Activated naive CD4-positive, alpha-beta T cell treated with anti-CD3 and anti-CD28 coated beads, Interleukin-2, amount 50 U/mL, for 72 hours (primary cell): Measurements from ENCODE around the gene TNFRSF17. TPM values are rescaled to one million over a fixed set of nuclear protein-coding genes. Genes with fewer than 3 reads are reported as not detected.
"Not testable (repeated sequence)": the region's sequence is repeated elsewhere in the genome, so short reads cannot be mapped to it uniquely, and the experiment has no call there.

Source experiments
- ATAC-seq, 2 donors: fragments of 150-1000 bp; cut with Tn5 transposase; 2 replicates each; pipeline ENCODE4 v1.10.0; 2021; ENCODE audit warnings: mild to moderate bottlenecking in 2 of 2, moderate library complexity in 2 of 2
- DNase-seq, 2 donors: peaks; one replicate each; pipeline ENCODE4 v3.0.0; 2021 to 2022; ENCODE audit warnings: low spot score in 2 of 2
- H3K27ac Mint-ChIP-seq, 2 donors: one replicate each; pipeline ENCODE4 v1.8.0; 2022; ENCODE audit warnings: mild to moderate bottlenecking in 2 of 2, mixed read lengths in 2 of 2
- H3K36me3 Mint-ChIP-seq, 2 donors: one replicate each; pipeline ENCODE4 v1.8.0; 2022; ENCODE audit warnings: mixed read lengths in 2 of 2
- H3K9me3 Mint-ChIP-seq, 2 donors: one replicate each; pipeline ENCODE4 v1.8.0; 2022; ENCODE audit warnings: mixed read lengths in 2 of 2
- total RNA-seq, 2 donors: library from RNA; stranded (reverse); gene quantifications; one replicate each; pipeline ENCODE4 v1.2.3, GENCODE V29; 2022

Gene TNFRSF17
- total RNA-seq, 2 donors from 2014 or later = not detected

DNA sequence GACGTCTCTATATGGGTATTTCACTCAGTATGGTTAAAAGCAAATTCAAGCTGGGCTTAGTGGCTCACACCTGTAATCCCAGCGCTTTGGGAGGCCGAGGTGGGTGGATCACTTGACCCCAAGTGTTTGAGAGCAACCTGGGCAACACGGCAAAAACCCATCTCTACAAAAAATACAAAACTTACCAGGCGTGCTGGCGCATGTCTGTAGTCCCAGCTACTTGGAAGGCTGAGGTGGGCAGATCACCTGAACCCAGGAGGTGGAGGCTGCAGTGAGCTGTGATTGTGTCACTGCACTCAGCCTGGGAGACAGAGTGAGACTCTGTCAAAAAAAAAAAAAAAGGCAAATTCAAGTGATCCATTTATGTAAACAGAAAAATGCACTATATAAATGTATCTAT lies 1.3 kb upstream of the TNFRSF17 start:
- ATAC-seq (no peak), DNase-seq (no peak)
- Mint-ChIP-seq H3K36me3 (no peaks in the 10 kb centered on the region), H3K9me3 (no peaks in the 10 kb centered on the region), H3K27ac (no peak overlapping the region)

GRCh38 chr16:11966173-11966572 lies 1.2 kb downstream of the TNFRSF17 start:
- no peak for ATAC-seq

GRCh38 chr16:11967195-11967911 lies 2.3 kb downstream of the TNFRSF17 start:
- DNase-seq = no peak
- Mint-ChIP-seq H3K27ac (peak overlapping the region in 1 of 2 donors; percentile 40), H3K36me3 (no peaks in the 10 kb centered on the region), H3K9me3 (no peaks in the 10 kb centered on the region)
- no peak for ATAC-seq

More at GRCh38 chr16:11966173-11966572, 1.2 kb downstream of the TNFRSF17 start:
- no peak for DNase-seq
- H3K9me3 Mint-ChIP-seq = no peaks in the 10 kb centered on the region
- H3K27ac Mint-ChIP-seq = no peak overlapping the region
- no peaks in the 10 kb centered on the region for H3K36me3 Mint-ChIP-seq

GRCh38 chr16:11968577-11968976 lies 3.6 kb downstream of the TNFRSF17 start:
- H3K36me3 Mint-ChIP-seq = no peaks in the 10 kb centered on the region
- ATAC-seq (no peak), DNase-seq (no peak)
- H3K27ac Mint-ChIP-seq = no peak overlapping the region
- H3K9me3 Mint-ChIP-seq = no peaks in the 10 kb centered on the region

DNA sequence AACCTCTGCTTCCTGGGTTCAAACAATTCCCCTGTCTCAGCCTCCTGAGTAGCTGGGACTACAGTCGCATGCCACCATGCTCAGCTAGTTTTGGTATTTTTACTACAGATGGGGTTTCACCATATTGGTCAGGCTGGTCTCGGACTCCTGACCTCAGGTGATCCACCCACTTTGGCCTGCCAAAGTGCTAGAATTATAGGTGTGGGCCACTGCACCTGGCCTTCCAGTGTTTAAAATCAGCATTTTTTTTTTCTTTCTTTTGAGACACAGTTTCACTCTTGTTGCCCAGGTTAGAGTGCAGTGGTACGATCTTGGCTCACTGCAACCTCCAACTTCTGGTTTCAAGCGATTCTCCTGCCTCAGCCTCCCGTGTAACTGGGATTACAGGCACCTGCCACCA lies 5.3 kb downstream of the TNFRSF17 start:
- not testable (repeated sequence) for H3K9me3 Mint-ChIP-seq, ATAC-seq, H3K27ac Mint-ChIP-seq, H3K36me3 Mint-ChIP-seq, DNase-seq

GRCh38 chr16:11972128-11972527 lies 7.1 kb downstream of the TNFRSF17 start:
- DNase-seq = no peak
- Mint-ChIP-seq H3K27ac (peak overlapping the region in 1 of 2 donors; percentile 49), H3K9me3 (no peaks in the 10 kb centered on the region), H3K36me3 (peaks cover 5 to 7% of the 10 kb centered on the region in 2 donors)
- ATAC-seq = no peak

DNA sequence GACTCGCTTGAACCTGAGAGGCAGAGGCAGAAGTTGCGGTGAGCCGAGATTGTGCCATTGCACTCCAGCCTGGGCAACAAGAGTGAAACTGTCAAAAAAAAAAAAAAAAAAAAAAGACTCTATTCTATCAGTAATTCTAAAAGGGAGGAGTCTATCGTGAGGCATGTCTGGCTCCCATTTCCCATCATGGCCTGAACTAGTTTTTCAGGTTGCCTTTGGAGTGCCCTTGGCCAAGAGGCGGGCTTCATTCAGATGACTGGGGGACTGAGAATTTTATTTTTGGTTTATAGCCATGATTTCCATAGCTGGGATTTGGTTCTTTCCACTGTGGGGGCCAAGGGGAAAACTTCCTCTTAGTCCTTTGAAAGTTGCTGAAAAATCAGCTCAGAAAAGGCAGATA lies 8.1 kb downstream of the TNFRSF17 start:
- no peaks in the 10 kb centered on the region for H3K9me3 Mint-ChIP-seq
- H3K27ac Mint-ChIP-seq = peak overlapping the region in 1 of 2 donors; percentile 22
- ATAC-seq (no peak), DNase-seq (no peak)
- H3K36me3 Mint-ChIP-seq = peaks cover 5 to 7% of the 10 kb centered on the region in 2 donors

DNA sequence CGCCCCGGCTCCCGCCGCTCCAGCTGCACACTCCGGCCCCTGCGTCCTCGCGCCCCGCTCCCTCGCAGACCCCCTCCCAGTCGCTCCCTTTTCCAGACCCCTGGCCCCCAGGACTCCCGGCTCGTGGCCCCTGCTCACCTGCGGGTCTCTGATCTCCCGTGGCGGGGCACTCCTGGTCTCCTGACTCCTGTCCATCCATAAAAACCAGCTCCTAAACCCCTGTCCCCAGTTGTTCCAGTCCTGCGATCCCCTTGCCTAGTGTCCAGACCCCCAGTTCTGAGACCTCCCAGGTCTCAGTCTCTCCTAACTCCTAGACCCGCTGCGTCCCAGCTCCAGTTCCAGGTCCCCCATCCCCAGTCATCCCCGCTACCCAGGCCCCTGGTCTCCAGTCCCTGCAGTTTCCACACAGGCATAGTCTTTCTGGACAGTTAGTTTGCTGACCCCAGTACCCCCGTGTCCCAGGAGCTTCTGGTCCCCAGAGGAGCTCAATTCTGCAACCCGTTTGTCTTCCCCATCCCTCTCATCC lies 11.9 kb downstream of the TNFRSF17 start:
- ATAC-seq = peak; percentile 6 to 8
- DNase-seq = peak in 1 of 2 donors; percentile 9
- Mint-ChIP-seq H3K27ac (peak overlapping the region; percentile 56 to 97), H3K9me3 (no peaks in the 10 kb centered on the region), H3K36me3 (peaks cover 5 to 7% of the 10 kb centered on the region in 2 donors)

DNA sequence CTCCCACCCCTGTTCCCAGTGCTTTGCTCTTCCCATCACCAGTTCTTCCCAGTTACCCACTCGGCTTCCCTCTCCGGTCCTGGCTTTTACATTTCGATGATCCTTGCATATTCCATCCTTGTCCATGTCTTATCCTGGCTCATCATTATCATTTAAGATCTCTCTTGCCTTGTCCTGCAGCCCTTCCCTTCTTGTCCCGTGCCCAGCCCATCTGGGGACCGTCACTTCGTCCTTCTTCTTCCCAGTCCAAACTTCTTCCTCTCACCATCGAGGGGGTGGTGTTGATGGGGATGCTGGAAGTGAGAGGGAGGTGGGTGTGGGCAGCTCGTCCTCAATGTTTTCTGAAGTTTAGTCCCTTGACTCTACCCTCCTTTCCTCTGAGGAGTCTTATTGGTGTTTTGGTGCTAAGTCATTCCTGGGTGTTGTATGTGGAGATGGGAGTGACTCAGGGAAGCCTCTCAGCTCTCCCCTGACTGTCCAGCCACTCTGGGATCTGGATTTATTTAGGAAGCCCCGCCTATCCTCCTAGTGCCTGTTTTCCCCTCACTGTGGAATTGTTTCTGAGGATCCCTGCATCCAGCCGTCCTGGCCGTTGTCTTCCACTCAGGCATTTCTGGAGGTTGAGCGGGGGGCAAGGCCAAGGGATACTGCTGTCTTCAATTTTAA lies 12.5 kb downstream of the TNFRSF17 start:
- ATAC-seq (no peak), DNase-seq (peak in 1 of 2 donors; percentile 4)
- peaks cover 5 to 7% of the 10 kb centered on the region in 2 donors for H3K36me3 Mint-ChIP-seq
- H3K9me3 Mint-ChIP-seq = no peaks in the 10 kb centered on the region
- H3K27ac Mint-ChIP-seq = peak overlapping the region; percentile 56 to 97

DNA sequence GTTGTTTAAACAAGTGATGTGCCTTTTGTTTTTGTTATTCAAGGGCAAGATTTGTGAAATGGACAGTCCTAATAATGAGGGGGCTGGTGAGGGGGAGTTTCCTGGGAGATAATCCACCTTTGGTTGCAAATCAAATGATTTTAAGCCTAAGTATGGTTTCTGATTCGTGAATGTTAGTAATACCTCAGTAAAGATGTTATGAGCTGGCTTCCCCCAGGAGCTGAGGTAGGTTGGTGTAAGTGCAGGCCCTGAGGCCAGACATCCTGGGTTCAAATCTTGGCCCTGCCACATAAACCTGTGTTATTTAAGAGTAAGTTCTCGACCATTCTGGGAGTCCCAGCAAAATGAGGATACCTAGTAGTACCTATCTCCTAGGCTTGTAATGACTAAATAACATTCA lies 13.1 kb downstream of the TNFRSF17 start:
- H3K27ac Mint-ChIP-seq = peak overlapping the region in 1 of 2 donors; percentile 97
- H3K9me3 Mint-ChIP-seq = no peaks in the 10 kb centered on the region
- H3K36me3 Mint-ChIP-seq = peaks cover 5 to 7% of the 10 kb centered on the region in 2 donors
- DNase-seq = no peak
- no peak for ATAC-seq

GRCh38 chr16:11979013-11979672 lies 14.1 kb downstream of the TNFRSF17 start:
- Mint-ChIP-seq H3K9me3 (no peaks in the 10 kb centered on the region), H3K27ac (no peak overlapping the region), H3K36me3 (peaks cover 5 to 7% of the 10 kb centered on the region in 2 donors)
- ATAC-seq (no peak), DNase-seq (no peak)

DNA sequence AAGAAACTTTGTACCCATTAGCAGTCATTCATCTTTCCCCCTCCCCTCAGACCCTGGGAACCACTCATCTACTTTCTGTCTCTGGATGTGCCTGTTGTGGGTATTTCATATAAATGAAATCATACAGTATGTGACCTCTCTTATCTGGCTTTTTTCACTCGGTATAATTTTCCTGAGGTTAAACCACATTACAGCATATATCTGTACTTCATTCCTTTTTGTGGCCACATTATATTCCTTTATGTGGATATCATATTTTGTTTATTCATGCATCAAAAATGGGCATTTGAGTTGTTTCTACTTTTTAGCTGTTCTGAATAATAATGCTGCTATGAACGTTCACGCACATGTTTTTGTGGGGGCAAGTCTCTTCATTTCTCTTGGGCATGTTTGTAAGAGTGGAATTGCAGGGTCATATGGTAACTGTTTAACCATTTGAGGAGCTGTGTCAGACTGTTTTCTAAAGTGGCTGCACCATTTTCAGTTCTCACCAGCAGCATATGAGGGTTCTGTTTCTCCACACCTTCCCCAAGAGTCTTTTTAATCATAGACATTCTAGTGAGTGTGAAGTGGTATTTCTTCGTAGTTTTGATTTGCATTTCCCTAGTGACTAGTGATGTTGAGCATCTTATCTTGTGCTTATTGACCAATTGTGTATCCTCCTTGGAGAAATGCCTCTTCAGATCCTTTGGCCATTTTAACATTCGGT lies 15.3 kb downstream of the TNFRSF17 start:
- Mint-ChIP-seq H3K36me3 (peaks cover 5 to 7% of the 10 kb centered on the region in 2 donors), H3K9me3 (no peaks in the 10 kb centered on the region), H3K27ac (no peak overlapping the region)
- DNase-seq (no peak), ATAC-seq (peak in 1 of 2 donors; percentile 19)

- no peak for DNase-seq
- H3K27ac Mint-ChIP-seq = peak overlapping the region in 1 of 2 donors; percentile 1
- ATAC-seq = no peak
- no peaks in the 10 kb centered on the region for H3K36me3 Mint-ChIP-seq
- H3K9me3 Mint-ChIP-seq = no peaks in the 10 kb centered on the region
These were observed 20.2 kb downstream of the TNFRSF17 start for GRCh38 chr16:11985250-11985649.

- H3K9me3 Mint-ChIP-seq = no peaks in the 10 kb centered on the region
- ATAC-seq (no peak), DNase-seq (no peak)
- H3K36me3 Mint-ChIP-seq = no peaks in the 10 kb centered on the region
- no peak overlapping the region for H3K27ac Mint-ChIP-seq
These were observed 21.6 kb downstream of the TNFRSF17 start for GRCh38 chr16:11986521-11987057.

DNA sequence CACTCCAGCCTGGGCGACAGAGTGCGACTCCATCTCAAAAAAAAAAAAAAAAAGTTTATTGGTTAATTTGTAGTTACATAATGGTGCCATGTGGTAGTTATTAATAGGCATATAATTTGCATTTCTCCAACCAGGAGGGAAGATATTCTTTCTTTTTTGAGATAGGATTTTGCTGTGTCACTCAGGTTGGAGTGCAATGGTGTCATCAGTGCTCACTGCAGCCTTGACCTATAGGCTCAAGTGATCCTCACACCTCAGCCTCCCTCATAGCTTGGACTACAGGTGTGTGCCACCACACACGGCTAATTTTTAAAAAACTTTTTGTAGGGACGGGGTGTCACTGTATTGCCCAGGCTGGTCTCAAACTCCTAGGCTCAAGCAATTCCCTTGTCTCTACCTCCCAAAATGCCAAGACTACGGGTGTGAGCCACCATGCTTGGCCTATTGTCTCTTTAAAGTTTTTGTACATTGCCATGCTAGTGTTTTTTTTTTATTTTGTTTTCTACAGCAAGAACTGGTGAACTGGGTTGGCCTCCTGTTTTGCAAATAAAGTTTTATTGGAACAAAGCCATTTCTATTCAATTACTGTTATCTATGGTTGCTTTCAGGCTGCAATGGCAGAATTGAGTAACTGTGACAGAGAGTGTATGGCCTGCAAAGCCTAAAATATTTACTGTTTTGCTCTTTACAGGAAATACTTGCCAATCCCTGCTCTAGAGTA lies 23.4 kb downstream of the TNFRSF17 start:
- Mint-ChIP-seq H3K27ac (no peak overlapping the region), H3K36me3 (no peaks in the 10 kb centered on the region), H3K9me3 (no peaks in the 10 kb centered on the region)
- DNase-seq = no peak
- ATAC-seq = no peak
